ENCODE results near the gene ADAMTS10.

DNA sequence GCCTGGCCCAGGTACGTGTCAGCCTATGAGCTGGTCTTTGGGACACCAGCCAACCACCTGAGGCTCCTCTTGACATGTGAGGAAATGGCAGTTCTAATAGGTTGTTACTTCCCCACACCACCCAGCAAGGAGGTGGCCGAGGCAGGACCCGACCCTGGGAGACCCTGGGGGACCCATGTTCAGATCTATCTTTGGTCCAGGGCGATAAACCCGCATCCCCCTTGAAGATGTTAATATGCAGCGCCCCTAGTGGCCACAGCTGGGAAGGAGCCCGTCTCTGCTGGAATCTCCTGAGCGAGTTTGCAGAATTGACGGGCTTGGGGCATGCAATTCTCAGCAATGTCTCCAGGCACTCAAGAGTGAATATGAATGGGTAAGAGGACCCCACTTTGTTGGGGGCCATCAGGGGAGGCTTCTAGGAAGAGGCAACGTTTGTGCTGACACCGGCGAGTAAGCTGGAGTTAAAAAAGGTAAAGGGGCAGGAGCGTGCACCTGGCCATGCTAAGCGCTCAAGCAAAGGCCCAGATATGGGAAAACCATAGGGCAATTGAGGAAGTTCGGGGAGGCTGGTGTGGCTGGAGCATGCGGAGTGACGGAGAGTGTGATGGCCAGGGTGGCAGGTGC is 31.8 kb downstream of the ADAMTS10 start:
- TF ChIP-seq, protein P1, sequence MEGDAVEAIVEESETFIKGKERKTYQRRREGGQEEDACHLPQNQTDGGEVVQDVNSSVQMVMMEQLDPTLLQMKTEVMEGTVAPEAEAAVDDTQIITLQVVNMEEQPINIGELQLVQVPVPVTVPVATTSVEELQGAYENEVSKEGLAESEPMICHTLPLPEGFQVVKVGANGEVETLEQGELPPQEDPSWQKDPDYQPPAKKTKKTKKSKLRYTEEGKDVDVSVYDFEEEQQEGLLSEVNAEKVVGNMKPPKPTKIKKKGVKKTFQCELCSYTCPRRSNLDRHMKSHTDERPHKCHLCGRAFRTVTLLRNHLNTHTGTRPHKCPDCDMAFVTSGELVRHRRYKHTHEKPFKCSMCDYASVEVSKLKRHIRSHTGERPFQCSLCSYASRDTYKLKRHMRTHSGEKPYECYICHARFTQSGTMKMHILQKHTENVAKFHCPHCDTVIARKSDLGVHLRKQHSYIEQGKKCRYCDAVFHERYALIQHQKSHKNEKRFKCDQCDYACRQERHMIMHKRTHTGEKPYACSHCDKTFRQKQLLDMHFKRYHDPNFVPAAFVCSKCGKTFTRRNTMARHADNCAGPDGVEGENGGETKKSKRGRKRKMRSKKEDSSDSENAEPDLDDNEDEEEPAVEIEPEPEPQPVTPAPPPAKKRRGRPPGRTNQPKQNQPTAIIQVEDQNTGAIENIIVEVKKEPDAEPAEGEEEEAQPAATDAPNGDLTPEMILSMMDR (IDR thresholded peaks at IDR 0.05; ENCODE audit: low read depth, low read length, poor library complexity, severe bottlenecking) = peak; percentile 92
- TF ChIP-seq EZH2phosphoT487 (IDR thresholded peaks at IDR 0.05; ENCODE audit: borderline replicate concordance, low read length) = peak; percentile 62; the same call in 1 of the 2 replicates

All from DOHH2 (cell line).